Natural killer cell (primary cell): ENCODE results near the gene ALOX15B. TPM values are rescaled to one million over a fixed set of nuclear protein-coding genes. Genes with fewer than 3 reads are reported as not detected.

ENCODE experiments used
- ATAC-seq, 3 donors: fragments of 150-1000 bp in 2 of 3; fragments of 200-7000 bp in 1 of 3; cut with Tn5 transposase; 1 replicate in 1 of 3; 2 replicates in 2 of 3; pipeline ENCODE4 v1.10.0; 2021; ENCODE audit warnings: mild to moderate bottlenecking in 2 of 3, moderate library complexity in 2 of 3
- DNase-seq, 2 donors: peaks; one replicate each; pipeline versions ENCODE4 v3.0.0 to v3.0.0-alpha.2; 2013 to 2021; ENCODE audit warnings: mixed read lengths in 1 of 2
- H3K27ac ChIP-seq: one replicate; pipeline ENCODE4 v1.5.1; 2013; ENCODE audit warnings: mild to moderate bottlenecking, low read length
- H3K27me3 ChIP-seq: one replicate; pipeline ENCODE4 v1.6.1; 2013; ENCODE audit warnings: low read length; ENCODE audit not compliant: control insufficient read depth, insufficient read depth
- H3K36me3 ChIP-seq: one replicate; pipeline ENCODE4 v1.6.1; 2013; ENCODE audit warnings: low read length; ENCODE audit not compliant: control insufficient read depth, insufficient read depth
- H3K4me1 ChIP-seq: one replicate; pipeline ENCODE4 v1.6.1; 2013; ENCODE audit warnings: low read length; ENCODE audit not compliant: control insufficient read depth, insufficient read depth
- H3K4me3 ChIP-seq: one replicate; pipeline ENCODE4 v1.5.1; 2013; ENCODE audit warnings: low read length
- H3K9me3 ChIP-seq: one replicate; pipeline ENCODE4 v1.6.1; 2013; ENCODE audit warnings: low read length; ENCODE audit not compliant: control insufficient read depth, insufficient read depth
- H3K27ac Mint-ChIP-seq, 2 donors: one replicate each; pipeline ENCODE4 v1.8.0; 2022; ENCODE audit warnings: mild to moderate bottlenecking in 2 of 2, mixed read lengths in 2 of 2, moderate library complexity in 1 of 2
- H3K27me3 Mint-ChIP-seq, 2 donors: one replicate each; pipeline ENCODE4 v1.8.0; 2022; ENCODE audit warnings: low read depth in 2 of 2, mixed read lengths in 2 of 2
- H3K36me3 Mint-ChIP-seq: one replicate; pipeline ENCODE4 v1.8.0; 2022; ENCODE audit warnings: mixed read lengths
- H3K4me1 Mint-ChIP-seq, 2 donors: one replicate each; pipeline ENCODE4 v1.8.0; 2022; ENCODE audit warnings: mixed read lengths in 2 of 2
- H3K4me3 Mint-ChIP-seq: one replicate; pipeline ENCODE4 v1.8.0; 2022; ENCODE audit warnings: mild to moderate bottlenecking, moderate library complexity, mixed read lengths
- H3K9me3 Mint-ChIP-seq, 2 donors: one replicate each; pipeline ENCODE4 v1.8.0; 2022; ENCODE audit warnings: mixed read lengths in 2 of 2
- CTCF ChIP-seq: fragments of 200-600 bp; IDR thresholded peaks from one replicate; pipeline ENCODE4 v1.8.0; 2022; ENCODE audit warnings: antibody characterized with exemption
- WGBS: methylation state at CpG from one replicate; pipeline ENCODE4 v1.1.7; 2013; ENCODE audit warnings: missing lambda C conversion rate; ENCODE audit not compliant: insufficient coverage; 5-methylcytosine and 5-hydroxymethylcytosine counted together
- intact Hi-C: fragments of 100-400 bp; cut with micrococcal nuclease; formaldehyde crosslinking; loops from one replicate; pipeline ENCODE4 v1.14.2; 2022
- total RNA-seq, 4 donors: library from RNA; stranded (reverse); fragments of 120-200 nt in 1 of 4; gene quantifications; one replicate each; pipeline versions ENCODE4 v1.2.3 to v1.2.4, GENCODE V29; 2013 to 2022

ALOX15B gene
- total RNA-seq, 3 donors from 2014 or later (not counting 1 experiment from before 2014, with no cell fraction given): not detected

- intact Hi-C loops: loop anchor here (5.0 kb wide), 1 partner anchor 240 kb away; no protein-coding TSS in a partner anchor
- Mint-ChIP-seq H3K27me3 (peaks cover 32 to 51% of the 10 kb centered on the region in 2 donors), H3K27ac (no peak overlapping the region), H3K4me3 (no peak overlapping the region), H3K36me3 (no peaks in the 10 kb centered on the region), H3K9me3 (no peaks in the 10 kb centered on the region), H3K4me1 (peaks cover 1 to 6% of the 10 kb centered on the region in 2 donors)
- 77% methylated on average over 8 of the region's 8 CpGs for WGBS
- TF ChIP-seq CTCF: no peak
- no peak for DNase-seq
- Histone ChIP-seq H3K27me3 (peaks cover 19% of the 10 kb centered on the region), H3K36me3 (no peaks in the 10 kb centered on the region), H3K9me3 (no peaks in the 10 kb centered on the region), H3K27ac (no peak overlapping the region), H3K4me1 (peaks cover 7% of the 10 kb centered on the region), H3K4me3 (no peak overlapping the region)
- ATAC-seq: no peak
Measured at GRCh38 chr17:8062435-8062806, 23.6 kb downstream of the ALOX15B start.

GRCh38 chr17:8062807-8063483 is 24.1 kb downstream of the ALOX15B start:
- H3K4me3 ChIP-seq: no peak overlapping the region
- peaks cover 0 to under 1% of the 10 kb centered on the region in 2 donors for H3K4me1 Mint-ChIP-seq
- H3K9me3 Mint-ChIP-seq: no peaks in the 10 kb centered on the region
- H3K36me3 ChIP-seq: no peaks in the 10 kb centered on the region
- H3K27me3 ChIP-seq: peaks cover 19% of the 10 kb centered on the region
- DNase-seq: no peak
- intact Hi-C loops: loop anchor here (5.0 kb wide), 1 partner anchor 239 kb away; no protein-coding TSS in a partner anchor
- TF ChIP-seq CTCF: no peak
- 68% methylated on average over 15 of the region's 15 CpGs for WGBS
- H3K27ac Mint-ChIP-seq: no peak overlapping the region
- H3K27me3 Mint-ChIP-seq: peaks cover 32 to 51% of the 10 kb centered on the region in 2 donors
- ATAC-seq: no peak
- H3K36me3 Mint-ChIP-seq: no peaks in the 10 kb centered on the region
- H3K4me3 Mint-ChIP-seq: no peak overlapping the region
- H3K9me3 ChIP-seq: no peaks in the 10 kb centered on the region
- H3K4me1 ChIP-seq: peaks cover 6% of the 10 kb centered on the region
- H3K27ac ChIP-seq: no peak overlapping the region

- WGBS: 21% methylated on average over 8 of the region's 28 CpGs
- Mint-ChIP-seq H3K36me3 (no peaks in the 10 kb centered on the region), H3K4me1 (no peaks in the 10 kb centered on the region), H3K27ac (no peak overlapping the region), H3K27me3 (peaks cover 29 to 46% of the 10 kb centered on the region in 2 donors), H3K4me3 (no peak overlapping the region), H3K9me3 (no peaks in the 10 kb centered on the region)
- no peak overlapping the region for H3K27ac ChIP-seq
- DNase-seq (no peak), ATAC-seq (no peak)
- no peaks in the 10 kb centered on the region for H3K36me3 ChIP-seq
- no peaks in the 10 kb centered on the region for H3K9me3 ChIP-seq
- intact Hi-C loops: loop anchor here (5.0 kb wide), 1 partner anchor 238 kb away; no protein-coding TSS in a partner anchor
- H3K4me3 ChIP-seq: no peak overlapping the region
- no peak for TF ChIP-seq CTCF
- H3K4me1 ChIP-seq: peaks cover 6% of the 10 kb centered on the region
- H3K27me3 ChIP-seq: peaks cover 19% of the 10 kb centered on the region
Measured at GRCh38 chr17:8063761-8064534, 25.1 kb downstream of the ALOX15B start.
